Measurements from ENCODE around the gene MDM2. TPM values are rescaled to one million over a fixed set of nuclear protein-coding genes. Genes with fewer than 3 reads are reported as not detected.

The MDM2 gene
- total and polyA plus RNA-seq, 4 donors = 24.9 to 155 (median 108) TPM

- 96 to 97% methylated on average over 8 of the region's 8 CpGs for WGBS, 2 donors
- TF ChIP-seq CTCF (IDR thresholded peaks at IDR 0.05; ENCODE audit: control extremely low read depth, extremely low read depth) = no peak
- Histone ChIP-seq H3K27ac (ENCODE audit: low read depth in 1 of 2, low read length in 1 of 2) (no peak overlapping the region), H3K27me3 (ENCODE audit: control insufficient read depth in 3 of 3, insufficient read depth in 3 of 3, low read length in 2 of 3) (no peaks in the 10 kb centered on the region), H3K36me3 (ENCODE audit: control insufficient read depth in 4 of 4, insufficient read depth in 4 of 4, low read length in 4 of 4) (peaks cover 0 to 3% (median 1%) of the 10 kb centered on the region in 4 donors), H3K9me3 (ENCODE audit: control insufficient read depth in 4 of 4, insufficient read depth in 3 of 4, low read length in 3 of 4) (no peaks in the 10 kb centered on the region), H3K4me1 (ENCODE audit: control insufficient read depth in 5 of 5, insufficient read depth in 5 of 5, low read length in 5 of 5) (no peaks in the 10 kb centered on the region), H3K4me3 (no peak overlapping the region), H3K9ac (ENCODE audit: insufficient read depth in 1 of 2, low read length in 2 of 2) (no peak overlapping the region)
- ATAC-seq (ENCODE audit: insufficient read depth, low FRiP score) (no peak), DNase-seq (no peak)
Measured at GRCh38 chr12:68855771-68856170, 47.8 kb downstream of the MDM2 start.

- Histone ChIP-seq H3K9me3 (ENCODE audit: control insufficient read depth in 4 of 4, insufficient read depth in 3 of 4, low read length in 3 of 4) (no peaks in the 10 kb centered on the region), H3K4me1 (ENCODE audit: control insufficient read depth in 5 of 5, insufficient read depth in 5 of 5, low read length in 5 of 5) (no peaks in the 10 kb centered on the region), H3K36me3 (ENCODE audit: control insufficient read depth in 4 of 4, insufficient read depth in 4 of 4, low read length in 4 of 4) (peaks cover 0 to 3% (median 1%) of the 10 kb centered on the region in 4 donors), H3K27me3 (ENCODE audit: control insufficient read depth in 3 of 3, insufficient read depth in 3 of 3, low read length in 2 of 3) (no peaks in the 10 kb centered on the region), H3K9ac (ENCODE audit: insufficient read depth in 1 of 2, low read length in 2 of 2) (no peak overlapping the region), H3K27ac (ENCODE audit: low read depth in 1 of 2, low read length in 1 of 2) (no peak overlapping the region), H3K4me3 (no peak overlapping the region)
- no peak for ATAC-seq (ENCODE audit: insufficient read depth, low FRiP score)
- no peak for TF ChIP-seq CTCF (IDR thresholded peaks at IDR 0.05; ENCODE audit: control extremely low read depth, extremely low read depth)
- WGBS, 2 donors = 86 to 87% methylated on average over 3 of the region's 3 CpGs
- no peak for DNase-seq
Measured at GRCh38 chr12:68856510-68856909, 48.5 kb downstream of the MDM2 start.

DNA sequence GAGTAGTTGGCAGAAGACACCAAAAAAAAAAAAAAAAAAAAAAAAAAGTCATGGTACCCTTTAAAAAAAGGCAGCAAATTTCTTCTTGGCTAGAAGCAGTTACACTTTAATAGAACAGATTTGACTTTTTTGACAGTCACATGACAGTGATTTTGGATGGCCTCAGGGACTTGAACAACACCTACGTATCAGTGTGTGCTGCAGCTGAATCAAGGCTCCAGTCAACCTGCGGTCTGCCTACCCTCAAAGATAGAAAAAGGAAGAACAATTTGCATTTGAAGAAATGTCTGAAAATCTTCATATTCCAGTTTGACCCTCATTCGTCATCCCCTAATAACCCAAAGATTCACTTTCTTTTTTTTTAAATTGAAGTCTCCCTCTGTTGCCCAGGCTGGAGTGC is 53.9 kb downstream of the MDM2 start:
- H3K4me3 ChIP-seq = no peak overlapping the region
- peaks cover 0 to 5% (median 1%) of the 10 kb centered on the region in 4 donors for H3K36me3 ChIP-seq (ENCODE audit: control insufficient read depth in 4 of 4, insufficient read depth in 4 of 4, low read length in 4 of 4)
- H3K9me3 ChIP-seq (ENCODE audit: control insufficient read depth in 4 of 4, insufficient read depth in 3 of 4, low read length in 3 of 4) = no peaks in the 10 kb centered on the region
- TF ChIP-seq CTCF (IDR thresholded peaks at IDR 0.05; ENCODE audit: control extremely low read depth, extremely low read depth) = no peak
- 90 to 93% methylated on average over 3 of the region's 3 CpGs for WGBS, 2 donors
- no peak overlapping the region for H3K9ac ChIP-seq (ENCODE audit: insufficient read depth in 1 of 2, low read length in 2 of 2)
- ATAC-seq (ENCODE audit: insufficient read depth, low FRiP score) (no peak), DNase-seq (no peak)
- H3K4me1 ChIP-seq (ENCODE audit: control insufficient read depth in 5 of 5, insufficient read depth in 5 of 5, low read length in 5 of 5) = no peaks in the 10 kb centered on the region
- no peak overlapping the region for H3K27ac ChIP-seq (ENCODE audit: low read depth in 1 of 2, low read length in 1 of 2)
- no peaks in the 10 kb centered on the region for H3K27me3 ChIP-seq (ENCODE audit: control insufficient read depth in 3 of 3, insufficient read depth in 3 of 3, low read length in 2 of 3)

- no peak for DNase-seq
- no peaks in the 10 kb centered on the region for H3K27me3 ChIP-seq (ENCODE audit: control insufficient read depth in 3 of 3, insufficient read depth in 3 of 3, low read length in 2 of 3)
- H3K9ac ChIP-seq (ENCODE audit: insufficient read depth in 1 of 2, low read length in 2 of 2) = no peak overlapping the region
- H3K4me1 ChIP-seq (ENCODE audit: control insufficient read depth in 5 of 5, insufficient read depth in 5 of 5, low read length in 5 of 5) = no peaks in the 10 kb centered on the region
- H3K9me3 ChIP-seq (ENCODE audit: control insufficient read depth in 4 of 4, insufficient read depth in 3 of 4, low read length in 3 of 4) = no peaks in the 10 kb centered on the region
- H3K36me3 ChIP-seq (ENCODE audit: control insufficient read depth in 4 of 4, insufficient read depth in 4 of 4, low read length in 4 of 4) = peaks cover 0 to 13% (median 0%) of the 10 kb centered on the region in 4 donors
- no peak overlapping the region for H3K27ac ChIP-seq (ENCODE audit: low read depth in 1 of 2, low read length in 1 of 2)
- no peak overlapping the region for H3K4me3 ChIP-seq
- WGBS, 2 donors = 75 to 88% methylated on average over 7 of the region's 7 CpGs
- no peak for TF ChIP-seq CTCF (IDR thresholded peaks at IDR 0.05; ENCODE audit: control extremely low read depth, extremely low read depth)
- no peak for ATAC-seq (ENCODE audit: insufficient read depth, low FRiP score)
Measured at GRCh38 chr12:68863109-68863770, 55.3 kb downstream of the MDM2 start.
